HepG2 (cell line): ENCODE results near the gene TIMP3. TPM values are rescaled to one million over a fixed set of nuclear protein-coding genes. Genes with fewer than 3 reads are reported as not detected.

ENCODE experiments used
- CBX2 ChIP-seq, 2 experiments: fragments of 200-600 bp in 1 of 2; sonication (generic); formaldehyde crosslinking in 1 of 2; IDR thresholded peaks; 2 replicates each; pipeline versions ENCODE4 v1.7.0 to v1.8.1; 2018 to 2022; ENCODE audit warnings: low read depth in 2 of 2, low read length in 1 of 2, mild to moderate bottlenecking in 1 of 2, missing genetic modification reagents in 1 of 2
- FOXA3 ChIP-seq: IDR thresholded peaks from 2 replicates; pipeline ENCODE4 v1.6.1; 2016; ENCODE audit warnings: missing genetic modification reagents, missing compliant biosample characterization
- KDM2A ChIP-seq: sonication (generic); formaldehyde crosslinking; IDR thresholded peaks from 2 replicates; pipeline ENCODE4 v1.4.0; 2020; ENCODE audit warnings: low read depth, missing genetic modification reagents, borderline replicate concordance
- MAFG ChIP-seq: sonication (generic); formaldehyde crosslinking; IDR thresholded peaks from 2 replicates; pipeline ENCODE4 v1.5.1; 2020; ENCODE audit warnings: mild to moderate bottlenecking, missing genetic modification reagents
- MAZ ChIP-seq, 2 experiments: sonication (generic) in 1 of 2; formaldehyde crosslinking in 1 of 2; IDR thresholded peaks; 2 replicates each; pipeline versions ENCODE4 v1.5.0 to v1.6.1; 2012 to 2020; ENCODE audit warnings: low read depth in 2 of 2, mild to moderate bottlenecking in 2 of 2, borderline replicate concordance in 1 of 2, improper control_type of control experiment in 1 of 2, low read length in 1 of 2, missing genetic modification reagents in 1 of 2, moderate library complexity in 1 of 2
- MED13 ChIP-seq: sonication (generic); formaldehyde crosslinking; IDR thresholded peaks from 2 replicates; pipeline ENCODE4 v1.5.0; 2020; ENCODE audit warnings: missing genetic modification reagents
- NONO ChIP-seq, 2 experiments: fragments of 450-650 bp in 1 of 2; sonication (generic) in 1 of 2; formaldehyde crosslinking in 1 of 2; IDR thresholded peaks in 1 of 2; conservative IDR thresholded peaks in 1 of 2; 2 replicates each; pipeline versions ENCODE4 v1.6.1 to v1.8.0; 2017 to 2022; ENCODE audit warnings: mild to moderate bottlenecking in 1 of 2, missing genetic modification reagents in 1 of 2, moderate library complexity in 1 of 2
- NR2F2 ChIP-seq: IDR thresholded peaks from 2 replicates; pipeline ENCODE4 v1.6.1; 2012; ENCODE audit warnings: low read depth, inconsistent platforms, borderline replicate concordance
- ONECUT2 ChIP-seq: sonication (generic); formaldehyde crosslinking; IDR thresholded peaks from 2 replicates; pipeline ENCODE4 v1.4.0; 2020; ENCODE audit warnings: missing genetic modification reagents
- RBFOX2 ChIP-seq: fragments of 200-400 bp; formaldehyde crosslinking; IDR thresholded peaks from 2 replicates; pipeline ENCODE4 v1.6.1; 2017; ENCODE audit warnings: low read depth, mild to moderate bottlenecking, low read length
- RXRB ChIP-seq: IDR thresholded peaks from 2 replicates; pipeline ENCODE4 v1.6.1; 2016; ENCODE audit warnings: borderline replicate concordance, missing genetic modification reagents, missing compliant biosample characterization
- SMARCC2 ChIP-seq: fragments of 450-650 bp; IDR thresholded peaks from 2 replicates; pipeline ENCODE4 v1.6.1; 2017; ENCODE audit warnings: antibody characterized with exemption, mild to moderate bottlenecking
- STAG1 ChIP-seq: sonication (generic); formaldehyde crosslinking; IDR thresholded peaks from 2 replicates; pipeline ENCODE4 v1.4.0; 2020; ENCODE audit warnings: missing genetic modification reagents
- TEAD3 ChIP-seq: optimal IDR thresholded peaks from 2 replicates; pipeline ENCODE3; 2016; ENCODE audit warnings: borderline replicate concordance
- ZBTB34 ChIP-seq: sonication (generic); formaldehyde crosslinking; IDR thresholded peaks from 2 replicates; pipeline ENCODE4 v1.8.0; 2022; ENCODE audit warnings: mild to moderate bottlenecking, missing genetic modification reagents
- ZFP36L1 ChIP-seq: sonication (generic); formaldehyde crosslinking; IDR thresholded peaks from 2 replicates; pipeline ENCODE4 v1.8.0; 2022; ENCODE audit warnings: mild to moderate bottlenecking, missing genetic modification reagents, moderate library complexity
- ZNF121 ChIP-seq: sonication (generic); formaldehyde crosslinking; IDR thresholded peaks from 2 replicates; pipeline ENCODE4 v1.5.0; 2020; ENCODE audit warnings: mild to moderate bottlenecking, missing genetic modification reagents
- ZNF251 ChIP-seq: sonication (generic); formaldehyde crosslinking; IDR thresholded peaks from 2 replicates; pipeline ENCODE4 v1.9.0; 2021; ENCODE audit warnings: mild to moderate bottlenecking, missing genetic modification reagents
- ZNF326 ChIP-seq: sonication (generic); formaldehyde crosslinking; IDR thresholded peaks from 2 replicates; pipeline ENCODE4 v1.4.0; 2020; ENCODE audit warnings: missing genetic modification reagents, borderline replicate concordance
- ZNF510 ChIP-seq: sonication (generic); formaldehyde crosslinking; IDR thresholded peaks from 2 replicates; pipeline ENCODE4 v1.4.0; 2020; ENCODE audit warnings: low read depth, mild to moderate bottlenecking, missing genetic modification reagents
- ZNF589 ChIP-seq: sonication (generic); formaldehyde crosslinking; conservative IDR thresholded peaks from 2 replicates; pipeline ENCODE4 v1.8.0; 2022; ENCODE audit warnings: mild to moderate bottlenecking, moderate library complexity, missing genetic modification reagents
- ZNF605 ChIP-seq: sonication (generic); formaldehyde crosslinking; IDR thresholded peaks from 2 replicates; pipeline ENCODE4 v1.8.0; 2022; ENCODE audit warnings: mild to moderate bottlenecking, missing genetic modification reagents
- polyA plus RNA-seq, 8 experiments: library from polyadenylated mRNA; depleted of rRNA in 3 of 8; stranded (reverse) in 7 of 8; unstranded in 1 of 8; fragments of >200 nt; fragmentation: Illumina TruSeq in 4 of 8; extraction: Trizol in 4 of 8; gene quantifications; 2 replicates each; pipeline versions ENCODE4 v1.2.1 to v1.2.3, GENCODE V29; 2011 to 2016; ENCODE audit warnings: low read depth in 4 of 8, missing spikeins in 1 of 8, mixed read lengths in 1 of 8; ENCODE audit not compliant: insufficient read depth in 1 of 8
- total RNA-seq, 5 experiments: library from RNA; depleted of rRNA; stranded (reverse); fragments of >200 nt; fragmentation: Illumina TruSeq; extraction: Trizol; gene quantifications; 2 replicates each; pipeline ENCODE4 v1.2.3, GENCODE V29; 2016; ENCODE audit warnings: low read depth in 1 of 5
- TF ChIP-seq, protein P1 (sequence below): sonication (generic); formaldehyde crosslinking; IDR thresholded peaks from 2 replicates; pipeline ENCODE4 v1.5.1; 2020; ENCODE audit warnings: missing genetic modification reagents, mild to moderate bottlenecking, borderline replicate concordance
- TF ChIP-seq, protein P2 (sequence below): sonication (generic); formaldehyde crosslinking; IDR thresholded peaks from 2 replicates; pipeline ENCODE4 v1.4.0; 2020; ENCODE audit warnings: missing genetic modification reagents
- TF ChIP-seq, protein P3 (sequence below): sonication (generic); formaldehyde crosslinking; IDR thresholded peaks from 2 replicates; pipeline ENCODE4 v1.4.0; 2020; ENCODE audit warnings: missing genetic modification reagents

Gene TIMP3
- total and polyA plus RNA-seq, 2 of the 13 experiments (the other 11 are each of a cell fraction or from before 2014, with no cell fraction given): 57.3 to 86.6 TPM

DNA sequence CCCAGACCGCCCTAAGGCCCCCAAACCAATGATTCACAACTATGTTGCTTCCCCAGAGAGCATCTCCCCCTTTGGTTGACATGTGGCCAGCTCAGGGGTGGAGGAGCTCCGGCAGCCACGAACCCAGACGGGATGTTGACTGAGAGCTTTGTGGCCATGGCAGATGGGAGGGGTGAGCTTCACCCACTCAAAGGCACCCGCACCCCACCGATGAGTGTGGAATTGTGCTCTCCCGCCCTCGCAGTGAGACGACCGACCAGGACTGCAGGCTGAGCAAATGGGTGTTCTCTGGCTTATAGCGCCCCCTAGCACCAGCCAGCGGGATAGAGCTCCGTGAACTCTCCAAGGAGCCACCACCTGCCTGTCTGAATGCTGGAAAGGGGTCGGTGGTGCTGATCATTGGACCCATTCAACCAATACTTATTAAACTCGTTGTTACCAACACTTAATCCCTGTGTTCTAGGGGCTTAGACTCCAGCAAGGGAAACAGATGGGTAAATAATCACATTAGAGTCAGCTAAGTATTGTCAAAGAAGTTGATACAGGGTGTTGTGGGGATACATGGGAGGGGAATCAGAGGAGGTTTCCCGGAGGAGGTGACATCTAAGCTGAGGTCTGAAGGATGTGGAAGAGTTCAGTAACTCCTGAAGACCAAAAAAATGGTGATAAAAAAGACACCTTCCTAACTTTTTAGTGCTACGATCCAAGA, 4.5 kb upstream of the TIMP3 start (continued):
- TF ChIP-seq, protein P1, sequence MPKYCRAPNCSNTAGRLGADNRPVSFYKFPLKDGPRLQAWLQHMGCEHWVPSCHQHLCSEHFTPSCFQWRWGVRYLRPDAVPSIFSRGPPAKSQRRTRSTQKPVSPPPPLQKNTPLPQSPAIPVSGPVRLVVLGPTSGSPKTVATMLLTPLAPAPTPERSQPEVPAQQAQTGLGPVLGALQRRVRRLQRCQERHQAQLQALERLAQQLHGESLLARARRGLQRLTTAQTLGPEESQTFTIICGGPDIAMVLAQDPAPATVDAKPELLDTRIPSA: no peak
- no peak for TF ChIP-seq MAZ (IDR thresholded peaks at IDR 0.05; ENCODE audit: borderline replicate concordance, low read depth, low read length)
- no peak for TF ChIP-seq MAZ (CRISPR knock-in tag; IDR thresholded peaks at IDR 0.05; ENCODE audit: low read depth)
- no peak for TF ChIP-seq CBX2 (IDR thresholded peaks at IDR 0.05; ENCODE audit: low read depth, low read length)
- TF ChIP-seq CBX2 (CRISPR knock-in tag; IDR thresholded peaks at IDR 0.05; ENCODE audit: low read depth): no peak
- no peak for TF ChIP-seq RBFOX2
- no peak for TF ChIP-seq ZNF510 (CRISPR knock-in tag)
- TF ChIP-seq ZNF605 (CRISPR knock-in tag): 0 out of 2 replicates have a peak, but pooled peaks have one; percentile 20
- TF ChIP-seq ZBTB34: no peak
- no peak for TF ChIP-seq ONECUT2 (CRISPR knock-in tag)
- no peak; the same call in 1 of the 2 replicates for TF ChIP-seq NR2F2
- TF ChIP-seq ZNF326 (CRISPR knock-in tag): no peak
- peak; percentile 41; the same call in 1 of the 2 replicates for TF ChIP-seq KDM2A (CRISPR knock-in tag)
- TF ChIP-seq ZNF121: 0 out of 2 replicates have a peak, but pooled peaks have one; percentile 7
- 0 out of 2 replicates have a peak, but pooled peaks have one; percentile 32 for TF ChIP-seq RXRB (CRISPR knock-in tag)
- TF ChIP-seq, protein P2, sequence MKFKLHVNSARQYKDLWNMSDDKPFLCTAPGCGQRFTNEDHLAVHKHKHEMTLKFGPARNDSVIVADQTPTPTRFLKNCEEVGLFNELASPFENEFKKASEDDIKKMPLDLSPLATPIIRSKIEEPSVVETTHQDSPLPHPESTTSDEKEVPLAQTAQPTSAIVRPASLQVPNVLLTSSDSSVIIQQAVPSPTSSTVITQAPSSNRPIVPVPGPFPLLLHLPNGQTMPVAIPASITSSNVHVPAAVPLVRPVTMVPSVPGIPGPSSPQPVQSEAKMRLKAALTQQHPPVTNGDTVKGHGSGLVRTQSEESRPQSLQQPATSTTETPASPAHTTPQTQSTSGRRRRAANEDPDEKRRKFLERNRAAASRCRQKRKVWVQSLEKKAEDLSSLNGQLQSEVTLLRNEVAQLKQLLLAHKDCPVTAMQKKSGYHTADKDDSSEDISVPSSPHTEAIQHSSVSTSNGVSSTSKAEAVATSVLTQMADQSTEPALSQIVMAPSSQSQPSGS (CRISPR knock-in tag): peak; percentile 7; the same call in 1 of the 2 replicates
- no peak; the same call in 1 of the 2 replicates for TF ChIP-seq ZNF589 (CRISPR knock-in tag)
- no peak for TF ChIP-seq MED13 (CRISPR knock-in tag)
- peak; percentile 98 for TF ChIP-seq STAG1 (CRISPR knock-in tag)
- TF ChIP-seq FOXA3 (CRISPR knock-in tag): 0 out of 2 replicates have a peak, but pooled peaks have one; percentile 10
- TF ChIP-seq, protein P3, sequence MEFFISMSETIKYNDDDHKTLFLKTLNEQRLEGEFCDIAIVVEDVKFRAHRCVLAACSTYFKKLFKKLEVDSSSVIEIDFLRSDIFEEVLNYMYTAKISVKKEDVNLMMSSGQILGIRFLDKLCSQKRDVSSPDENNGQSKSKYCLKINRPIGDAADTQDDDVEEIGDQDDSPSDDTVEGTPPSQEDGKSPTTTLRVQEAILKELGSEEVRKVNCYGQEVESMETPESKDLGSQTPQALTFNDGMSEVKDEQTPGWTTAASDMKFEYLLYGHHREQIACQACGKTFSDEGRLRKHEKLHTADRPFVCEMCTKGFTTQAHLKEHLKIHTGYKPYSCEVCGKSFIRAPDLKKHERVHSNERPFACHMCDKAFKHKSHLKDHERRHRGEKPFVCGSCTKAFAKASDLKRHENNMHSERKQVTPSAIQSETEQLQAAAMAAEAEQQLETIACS: no peak
- TF ChIP-seq ZFP36L1 (CRISPR knock-in tag): no peak
- TF ChIP-seq MAFG (CRISPR knock-in tag): no peak
- no peak for TF ChIP-seq SMARCC2
- peak; percentile 21 for TF ChIP-seq TEAD3 (CRISPR knock-in tag)
- no peak for TF ChIP-seq ZNF251 (CRISPR knock-in tag)
- no peak for TF ChIP-seq NONO (IDR thresholded peaks at IDR 0.05)
- 0 out of 2 replicates have a peak, but pooled peaks have one; percentile 49 for TF ChIP-seq NONO (CRISPR knock-in tag; conservative IDR thresholded peaks at IDR 0.05)
